ENCODE data around the gene NDE1.

GRCh38 chr16:15739464-15739863 lies 89.4 kb downstream of the NDE1 start:
- TF ChIP-seq POLR2A (IDR thresholded peaks at IDR 0.05; ENCODE audit: low read depth, low read length) (no peak), POLR2AphosphoS5 (IDR thresholded peaks at IDR 0.05; ENCODE audit: low read depth, low read length) (no peak)

All from GM12892 (cell line).